Activated naive CD8-positive, alpha-beta T cell treated with anti-CD3 and anti-CD28 coated beads, Interleukin-2, amount 50 U/mL, for 16 hours (primary cell): ENCODE data around the gene ARHGAP42.

ENCODE experiments used
- DNase-seq: peaks from one replicate; pipeline ENCODE4 v3.0.0-alpha.2; 2020; ENCODE audit warnings: low read depth, low spot score

The ARHGAP42 gene

DNA sequence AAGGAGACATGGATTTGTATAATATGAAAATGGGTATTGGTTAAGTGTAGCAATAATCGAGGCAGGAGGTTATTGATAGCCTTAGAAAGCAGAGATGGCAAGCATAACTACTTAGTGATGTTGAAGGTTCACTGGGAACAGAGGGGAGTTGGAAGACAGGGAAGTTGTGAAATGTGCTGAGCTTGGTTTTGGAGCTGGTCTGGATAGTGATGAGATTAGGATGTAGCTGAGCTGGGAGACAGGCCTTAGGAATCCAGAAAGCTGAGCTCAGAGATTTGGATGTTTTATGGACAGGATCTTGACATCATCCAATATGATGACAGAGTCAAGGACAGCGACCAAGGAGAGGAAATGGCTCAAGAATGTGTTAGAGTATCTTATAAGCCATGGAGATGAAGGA is 113.1 kb downstream of the ARHGAP42 start:
- DNase-seq: no peak

DNA sequence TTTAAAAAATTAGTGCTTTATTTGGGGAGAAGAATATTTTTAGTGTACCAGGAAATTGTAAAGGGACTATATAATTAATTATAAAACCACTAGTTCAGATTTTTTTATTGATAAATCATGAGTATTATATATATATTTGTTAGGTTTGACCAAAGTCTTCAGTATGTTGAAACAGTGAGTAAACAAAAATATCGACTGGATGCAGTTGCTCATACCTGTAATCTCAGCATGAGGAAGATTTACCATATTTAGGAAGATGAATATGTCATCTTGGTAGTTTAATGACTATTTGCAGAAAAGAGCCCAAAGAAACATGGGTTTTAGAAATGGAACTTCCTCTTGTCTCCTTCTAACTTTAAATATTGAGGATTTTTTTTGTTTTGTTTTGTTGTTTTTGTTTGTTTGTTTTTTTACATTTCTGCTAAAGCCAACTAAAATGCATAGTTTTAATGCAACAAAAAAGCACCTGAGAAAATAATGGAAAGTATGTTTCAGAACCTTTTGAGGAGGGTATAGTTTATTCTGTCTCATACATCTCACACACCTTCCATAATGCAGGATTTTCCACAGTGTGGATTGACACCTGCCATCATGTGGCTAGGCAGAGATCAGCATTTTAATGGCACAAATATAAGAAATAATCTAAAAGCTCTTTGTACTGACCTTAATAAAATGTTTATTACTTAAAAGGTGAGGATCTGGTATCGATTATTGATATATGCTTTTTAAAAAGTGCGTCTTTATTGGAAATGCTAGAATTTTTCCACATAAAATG is 114.3 kb downstream of the ARHGAP42 start:
- no peak for DNase-seq

DNA sequence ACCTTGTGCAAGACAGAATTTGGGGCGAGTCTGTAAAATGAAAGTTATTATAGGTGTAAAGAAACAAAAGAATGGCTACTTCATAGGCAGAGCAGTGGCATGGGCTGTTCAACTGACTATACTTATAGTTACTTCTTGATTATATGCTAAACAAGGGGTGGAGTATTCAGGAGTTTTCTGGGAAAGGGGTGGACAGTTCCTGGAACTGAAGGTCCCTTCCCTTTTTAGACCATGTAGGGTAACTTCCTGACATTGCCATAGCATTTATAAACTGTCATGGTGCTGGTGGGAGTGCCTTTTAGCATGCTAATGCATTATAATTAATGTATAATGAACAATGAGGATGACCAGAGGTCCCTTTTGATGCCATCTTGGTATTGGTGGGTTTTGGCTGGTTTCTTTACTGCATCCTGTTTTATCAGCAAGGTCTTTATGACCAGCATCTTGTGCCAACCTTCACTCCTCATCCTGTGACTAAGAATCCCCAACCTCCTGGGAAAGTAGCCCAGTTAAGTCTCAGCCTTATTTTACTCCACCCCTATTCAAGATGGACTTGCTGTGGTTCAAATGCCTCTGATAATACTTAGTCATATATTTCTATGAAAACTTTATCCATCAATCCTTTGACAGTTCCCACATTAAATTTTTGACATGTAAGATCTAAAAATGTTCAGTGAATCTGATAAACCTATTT is 118.6 kb downstream of the ARHGAP42 start:
- DNase-seq: no peak

GRCh38 chr11:100806296-100806695 is 119.2 kb downstream of the ARHGAP42 start:
- no peak for DNase-seq

GRCh38 chr11:100808904-100809491 is 121.9 kb downstream of the ARHGAP42 start:
- DNase-seq: no peak

DNA sequence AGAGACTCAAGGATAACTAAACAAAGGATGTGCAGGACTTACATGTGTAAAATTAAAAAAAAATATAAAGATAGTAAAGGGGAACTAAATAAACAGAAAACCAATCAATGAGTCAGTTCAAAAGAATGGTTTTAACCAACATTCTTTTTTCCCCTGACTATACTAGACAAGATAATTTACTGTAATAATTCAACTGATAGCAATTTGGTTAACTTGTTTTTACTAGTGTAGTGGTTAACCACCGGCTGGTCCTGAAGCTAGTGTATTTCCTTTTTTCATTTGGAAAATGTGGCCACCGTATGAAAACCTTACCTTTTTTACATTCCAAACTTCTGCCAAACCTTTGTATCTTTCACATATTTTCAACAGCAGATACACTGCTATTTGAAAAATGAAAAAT is 123.1 kb downstream of the ARHGAP42 start:
- no peak for DNase-seq

GRCh38 chr11:100810666-100811065 is 123.6 kb downstream of the ARHGAP42 start:
- no peak for DNase-seq

DNA sequence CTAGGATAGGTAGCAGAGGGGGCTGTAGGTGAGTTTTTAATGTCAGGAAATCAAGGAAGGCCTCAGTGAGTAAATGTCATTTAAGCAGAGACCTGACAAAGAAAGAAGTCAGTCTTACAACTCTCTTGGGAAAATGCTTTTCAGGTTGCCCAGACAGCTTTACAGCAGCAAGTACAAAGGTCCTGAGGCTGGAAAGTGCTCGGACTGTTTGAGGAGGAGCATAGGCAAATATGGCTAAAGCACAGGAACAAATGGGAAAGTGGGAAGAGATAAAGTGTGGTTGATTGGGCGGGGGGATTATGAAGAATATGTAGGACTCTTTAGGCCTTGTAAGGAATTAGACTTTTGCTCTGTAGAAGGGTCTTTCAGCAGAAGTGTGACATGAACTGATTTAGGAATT is 125.4 kb downstream of the ARHGAP42 start:
- no peak for DNase-seq

DNA sequence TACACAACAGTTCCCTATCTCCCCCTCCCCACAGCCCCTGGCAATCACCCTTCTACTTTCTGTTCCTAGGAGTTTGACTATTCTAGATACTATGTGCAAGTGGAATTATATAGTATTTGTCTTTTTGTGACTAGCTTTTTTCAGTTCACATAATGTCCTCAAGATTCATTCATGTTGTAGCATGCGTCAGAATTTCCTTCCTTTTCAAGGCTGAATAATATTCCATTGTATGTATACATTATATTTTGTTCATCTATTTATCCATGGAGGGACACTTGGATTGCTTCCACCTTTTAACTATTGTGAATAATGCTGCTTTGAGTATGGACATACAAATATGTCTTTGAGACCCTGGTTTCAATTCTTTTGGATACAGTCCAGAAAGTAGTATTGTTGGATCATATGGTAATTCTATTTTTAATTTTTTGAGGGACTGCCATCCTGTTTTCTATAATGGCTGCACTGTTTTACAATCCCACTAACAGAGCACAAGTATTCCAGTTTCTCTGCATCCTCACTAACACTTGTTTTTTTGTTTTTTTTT is 128.8 kb downstream of the ARHGAP42 start:
- DNase-seq: no peak

DNA sequence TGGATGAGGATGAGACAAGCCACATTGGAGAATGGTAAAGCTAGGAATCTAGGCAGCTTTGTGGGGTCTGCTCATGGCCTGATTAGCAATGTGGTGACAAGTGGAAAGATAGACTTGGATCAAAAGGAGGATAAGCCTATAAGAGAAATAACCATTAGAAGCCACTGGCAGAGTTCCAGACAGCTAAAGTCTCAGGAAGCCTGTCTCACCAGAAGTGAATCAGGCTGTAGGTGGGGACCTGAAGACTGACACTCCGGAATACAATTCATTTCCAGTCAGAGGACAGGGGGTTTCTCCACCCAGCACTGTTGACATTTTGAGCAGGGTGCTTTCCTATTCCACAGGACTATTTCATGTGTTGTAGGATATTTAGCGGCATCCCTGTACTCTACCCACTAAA is 129.7 kb downstream of the ARHGAP42 start:
- DNase-seq: no peak

DNA sequence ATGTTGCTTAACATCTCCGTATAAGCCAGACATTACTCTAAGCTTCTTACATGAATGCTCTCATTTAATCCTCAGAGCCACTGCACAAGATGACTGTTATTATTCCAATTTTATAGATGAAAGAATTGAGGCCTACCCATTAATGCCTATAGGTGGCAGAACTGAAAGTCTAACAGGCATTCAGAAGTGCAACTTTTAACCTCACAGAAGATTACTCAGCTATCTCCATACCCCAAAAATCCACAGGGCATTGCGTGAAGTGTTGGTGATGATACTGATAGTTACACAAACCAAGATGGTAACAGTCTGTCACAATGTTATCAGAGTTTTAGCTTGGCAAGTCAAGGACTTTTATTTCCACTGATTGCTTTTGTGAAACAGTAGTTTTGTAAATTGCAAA is 130.5 kb downstream of the ARHGAP42 start:
- no peak for DNase-seq

- no peak for DNase-seq
Observed at GRCh38 chr11:100820621-100821020, 133.5 kb downstream of the ARHGAP42 start.

- no peak for DNase-seq
Observed at GRCh38 chr11:100821198-100821597, 134.1 kb downstream of the ARHGAP42 start.

DNA sequence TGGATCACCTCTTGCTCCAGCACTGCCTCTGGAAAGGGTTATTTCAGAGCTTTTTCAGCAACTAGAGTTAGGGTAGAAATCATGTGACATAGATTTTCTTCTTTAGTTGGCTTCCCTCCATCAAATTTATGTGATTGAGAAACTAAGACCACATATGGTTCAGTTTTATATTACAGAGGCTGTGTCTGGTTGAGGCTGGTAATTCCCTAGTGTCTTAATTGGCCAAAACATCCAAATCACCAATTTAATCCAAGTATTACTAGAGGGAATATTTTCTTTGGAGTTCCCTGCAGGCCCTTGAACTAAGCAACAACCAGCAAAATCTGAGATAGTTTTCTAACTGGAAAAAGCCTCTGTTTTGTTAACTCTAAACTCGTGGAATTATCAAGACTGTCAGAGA is 136.3 kb downstream of the ARHGAP42 start:
- no peak for DNase-seq

DNA sequence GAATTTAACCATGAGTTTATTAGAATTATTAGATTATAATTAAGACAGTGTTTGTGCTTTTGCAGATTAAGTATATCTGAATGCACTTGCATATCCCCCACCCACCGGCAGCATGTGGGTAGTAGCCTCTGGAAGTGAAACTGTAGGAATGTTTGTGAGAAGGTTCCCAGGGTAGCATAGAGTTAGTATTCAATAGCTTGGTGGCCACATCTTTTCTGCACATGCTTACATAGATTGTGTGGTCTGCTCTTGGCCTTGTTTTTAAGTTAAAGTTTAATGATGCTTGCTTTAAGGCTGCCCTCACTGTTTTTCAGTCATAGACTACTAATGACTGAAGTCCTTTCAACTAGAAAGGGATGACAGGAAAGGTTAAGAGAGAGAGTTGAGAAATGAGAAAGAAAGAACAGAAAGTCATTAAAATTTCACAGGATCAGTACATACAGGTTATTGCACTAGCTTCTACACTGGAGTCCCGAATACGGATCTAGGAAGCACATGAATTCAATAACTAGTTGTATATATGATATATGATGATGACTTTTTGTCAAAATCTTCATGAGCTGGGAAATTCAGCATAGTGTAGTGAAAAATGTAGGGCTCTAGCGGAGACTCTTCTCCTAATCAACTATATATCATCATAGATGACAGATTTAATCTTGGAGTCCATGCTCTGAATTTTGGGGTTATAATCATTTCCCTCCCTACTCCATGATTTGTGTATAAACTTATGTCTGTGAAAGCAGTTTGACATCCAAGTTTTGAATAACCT is 137.1 kb downstream of the ARHGAP42 start:
- DNase-seq: no peak

DNA sequence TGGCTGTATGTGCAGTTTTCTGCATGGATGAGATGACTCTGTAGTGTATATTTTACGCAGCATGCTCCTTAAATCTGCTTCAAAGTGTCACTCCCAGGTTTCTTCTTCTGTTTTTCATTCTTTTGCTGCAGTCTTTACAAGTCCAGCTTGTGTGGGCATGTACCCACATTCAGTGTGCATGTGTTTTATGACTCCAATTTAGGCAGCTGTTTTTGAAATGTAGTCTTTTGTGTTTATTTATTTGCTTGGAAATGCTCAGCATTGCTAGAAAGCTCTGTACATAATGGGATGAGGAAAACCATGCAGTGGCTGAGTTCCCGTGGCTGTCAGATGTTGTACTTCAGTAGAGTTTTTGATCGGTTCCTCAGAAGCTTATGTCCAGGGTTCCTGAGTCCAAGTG is 138.5 kb downstream of the ARHGAP42 start:
- DNase-seq: no peak

DNA sequence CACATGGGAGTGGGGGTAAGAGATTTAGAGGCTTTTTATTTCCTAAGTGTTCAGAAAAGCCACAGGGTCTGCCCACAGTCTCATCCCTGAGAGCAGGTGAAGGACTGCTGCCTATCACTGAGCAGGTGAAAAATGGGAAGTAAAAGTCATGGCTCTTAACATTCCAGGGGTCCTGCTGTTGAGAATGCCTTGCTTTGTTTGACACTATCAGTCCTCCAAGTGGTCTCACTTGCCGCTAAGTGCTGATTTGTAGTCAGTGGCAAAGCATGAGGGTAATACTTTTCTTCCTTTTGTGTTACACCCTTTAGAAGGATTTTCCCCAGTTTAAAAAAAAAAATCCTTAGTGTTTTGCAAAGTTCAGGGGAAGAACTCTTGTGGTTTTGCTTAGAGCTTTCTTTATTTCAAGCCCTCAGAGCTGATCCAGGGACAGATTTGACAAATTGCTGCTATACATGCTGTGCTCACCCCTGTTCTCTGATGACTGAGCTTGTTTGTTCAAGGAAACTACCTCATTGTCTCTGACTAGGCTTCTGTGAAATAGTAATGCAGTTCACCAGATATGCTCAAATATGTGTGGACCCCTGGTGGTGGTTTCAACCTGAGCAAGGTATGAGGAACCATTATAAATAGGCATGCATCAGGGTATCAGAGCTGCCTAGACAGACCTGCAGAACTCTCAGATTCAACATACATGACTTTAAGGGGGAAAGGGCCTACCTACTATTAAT is 141.0 kb downstream of the ARHGAP42 start:
- DNase-seq: no peak

DNA sequence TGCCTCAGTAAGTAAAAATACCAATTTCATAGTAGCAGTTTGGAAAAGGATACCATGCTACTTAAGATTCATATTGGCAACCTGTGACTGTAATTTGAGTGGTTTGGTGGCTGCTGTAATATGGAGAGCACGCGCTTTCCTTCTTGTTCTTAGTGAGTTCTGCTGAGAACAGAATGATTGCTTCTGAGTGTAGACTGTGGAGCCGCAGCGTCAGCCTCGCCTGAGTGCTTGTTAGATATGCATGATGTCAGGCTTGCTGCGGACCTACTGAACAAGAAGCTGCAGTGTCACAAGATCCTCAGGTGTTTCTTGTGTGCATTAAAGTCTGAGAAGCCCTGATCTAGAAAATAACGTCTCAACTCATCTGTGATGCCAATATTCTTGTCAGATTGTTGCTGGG is 143.2 kb downstream of the ARHGAP42 start:
- no peak for DNase-seq

GRCh38 chr11:100830978-100831732 is 144.1 kb downstream of the ARHGAP42 start:
- no peak for DNase-seq

DNA sequence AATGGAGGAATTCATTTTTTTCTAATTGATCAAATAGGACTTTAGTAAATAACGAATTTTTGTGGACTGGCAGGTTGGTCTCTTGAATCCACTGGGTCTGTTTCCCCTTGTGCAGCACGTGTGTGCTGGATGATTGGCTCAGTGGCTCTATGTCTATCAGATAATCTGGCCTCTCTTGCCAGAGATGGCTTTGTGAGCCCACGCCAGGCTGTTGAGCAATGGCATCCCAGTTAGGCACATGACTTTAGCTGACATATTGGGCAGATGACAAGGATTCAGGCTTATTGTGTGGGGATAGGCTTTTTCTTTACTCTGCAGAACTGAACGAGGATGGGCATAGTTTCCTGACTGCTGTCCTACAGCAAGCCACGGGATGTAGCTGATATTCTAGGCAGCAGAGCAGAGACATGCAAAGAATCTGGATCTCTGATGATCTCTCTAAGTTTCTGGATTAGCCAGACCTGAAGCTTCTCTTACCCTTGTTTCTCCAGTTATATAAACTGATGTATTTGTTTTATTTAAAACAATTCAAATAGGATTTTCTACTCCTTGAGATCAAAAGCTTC is 144.9 kb downstream of the ARHGAP42 start:
- DNase-seq: no peak
